ENCODE data around the gene FAM25G.
"Not testable (repeated sequence)": the region's sequence is repeated elsewhere in the genome, so short reads cannot be mapped to it uniquely, and the experiment has no call there.

FAM25G gene

GRCh38 chr10:47491600-47491999, at the start of gene FAM25G:
Gene FAM25G (minus strand): TSS chr10:47491700. CDS start chr10:47491674, 26 bp downstream.
- not testable (repeated sequence) for H3K79me2 ChIP-seq (ENCODE audit: insufficient read depth, low read length); H3K4me3 ChIP-seq (ENCODE audit: insufficient read depth, low read length, poor library complexity, severe bottlenecking); H3K4me2 ChIP-seq (ENCODE audit: low read depth, low read length, poor library complexity, severe bottlenecking)

GRCh38 chr10:47536430-47536829, 44.9 kb upstream of the FAM25G start:
- H3K9me2 ChIP-seq (replicated peaks; ENCODE audit: insufficient read depth, low read length); H3K4me3 ChIP-seq (ENCODE audit: insufficient read depth, low read length, poor library complexity, severe bottlenecking); H3K4me2 ChIP-seq (ENCODE audit: low read depth, low read length, poor library complexity, severe bottlenecking); H3K36me3 ChIP-seq (ENCODE audit: low read length); H3F3A ChIP-seq (ENCODE audit: insufficient read depth); H4K20me1 ChIP-seq (ENCODE audit: low read depth, low read length); H3K79me2 ChIP-seq (ENCODE audit: insufficient read depth, low read length); H3K9me3 ChIP-seq (ENCODE audit: insufficient read depth, low read length); H2AFZ ChIP-seq (ENCODE audit: low read depth, low read length, severe bottlenecking); H3K27ac ChIP-seq (ENCODE audit: low read depth, low read length); H3K9ac ChIP-seq (ENCODE audit: low read length); H3K27me3 ChIP-seq (ENCODE audit: low read length): not testable (repeated sequence)

More at GRCh38 chr10:47491600-47491999, at the start of gene FAM25G:
- not testable (repeated sequence) for H3F3A ChIP-seq (ENCODE audit: insufficient read depth); H4K20me1 ChIP-seq (ENCODE audit: low read depth, low read length); H3K36me3 ChIP-seq (ENCODE audit: low read length); H3K9me3 ChIP-seq (ENCODE audit: insufficient read depth, low read length); H2AFZ ChIP-seq (ENCODE audit: low read depth, low read length, severe bottlenecking); H3K9me2 ChIP-seq (replicated peaks; ENCODE audit: insufficient read depth, low read length); H3K27me3 ChIP-seq (ENCODE audit: low read length); H3K27ac ChIP-seq (ENCODE audit: low read depth, low read length); H3K9ac ChIP-seq (ENCODE audit: low read length)

- H3F3A ChIP-seq (ENCODE audit: insufficient read depth); H3K4me3 ChIP-seq (ENCODE audit: insufficient read depth, low read length, poor library complexity, severe bottlenecking); H3K27ac ChIP-seq (ENCODE audit: low read depth, low read length); H4K20me1 ChIP-seq (ENCODE audit: low read depth, low read length); H3K9ac ChIP-seq (ENCODE audit: low read length); H3K36me3 ChIP-seq (ENCODE audit: low read length); H2AFZ ChIP-seq (ENCODE audit: low read depth, low read length, severe bottlenecking); H3K9me2 ChIP-seq (replicated peaks; ENCODE audit: insufficient read depth, low read length); H3K27me3 ChIP-seq (ENCODE audit: low read length); H3K9me3 ChIP-seq (ENCODE audit: insufficient read depth, low read length); H3K79me2 ChIP-seq (ENCODE audit: insufficient read depth, low read length); H3K4me2 ChIP-seq (ENCODE audit: low read depth, low read length, poor library complexity, severe bottlenecking): not testable (repeated sequence)
Measured at GRCh38 chr10:47523475-47523874, 32.0 kb upstream of the FAM25G start, which contains the start of gene AGAP9. Gene AGAP9 (minus strand): TSS chr10:47523638. CDS start chr10:47523526, 112 bp downstream.

- H4K20me1 ChIP-seq (ENCODE audit: low read depth, low read length); H3K4me3 ChIP-seq (ENCODE audit: insufficient read depth, low read length, poor library complexity, severe bottlenecking); H2AFZ ChIP-seq (ENCODE audit: low read depth, low read length, severe bottlenecking); H3K4me2 ChIP-seq (ENCODE audit: low read depth, low read length, poor library complexity, severe bottlenecking); H3F3A ChIP-seq (ENCODE audit: insufficient read depth); H3K27me3 ChIP-seq (ENCODE audit: low read length); H3K79me2 ChIP-seq (ENCODE audit: insufficient read depth, low read length); H3K36me3 ChIP-seq (ENCODE audit: low read length); H3K27ac ChIP-seq (ENCODE audit: low read depth, low read length); H3K9ac ChIP-seq (ENCODE audit: low read length); H3K9me3 ChIP-seq (ENCODE audit: insufficient read depth, low read length); H3K9me2 ChIP-seq (replicated peaks; ENCODE audit: insufficient read depth, low read length): not testable (repeated sequence)
Measured at GRCh38 chr10:47502313-47502712, 10.8 kb upstream of the FAM25G start.

- H3K27me3 ChIP-seq (ENCODE audit: low read length); H3K9me3 ChIP-seq (ENCODE audit: insufficient read depth, low read length); H3K4me2 ChIP-seq (ENCODE audit: low read depth, low read length, poor library complexity, severe bottlenecking); H3K4me3 ChIP-seq (ENCODE audit: insufficient read depth, low read length, poor library complexity, severe bottlenecking); H2AFZ ChIP-seq (ENCODE audit: low read depth, low read length, severe bottlenecking); H3K79me2 ChIP-seq (ENCODE audit: insufficient read depth, low read length); H3K9me2 ChIP-seq (replicated peaks; ENCODE audit: insufficient read depth, low read length); H4K20me1 ChIP-seq (ENCODE audit: low read depth, low read length); H3K9ac ChIP-seq (ENCODE audit: low read length); H3F3A ChIP-seq (ENCODE audit: insufficient read depth); H3K27ac ChIP-seq (ENCODE audit: low read depth, low read length); H3K36me3 ChIP-seq (ENCODE audit: low read length): not testable (repeated sequence)
Measured at GRCh38 chr10:47494226-47494625, 2.7 kb upstream of the FAM25G start.

GRCh38 chr10:47489630-47490029, 1.9 kb downstream of the FAM25G start:
- not testable (repeated sequence) for H3K27ac ChIP-seq (ENCODE audit: low read depth, low read length); H3K27me3 ChIP-seq (ENCODE audit: low read length); H3K4me3 ChIP-seq (ENCODE audit: insufficient read depth, low read length, poor library complexity, severe bottlenecking); H2AFZ ChIP-seq (ENCODE audit: low read depth, low read length, severe bottlenecking); H3F3A ChIP-seq (ENCODE audit: insufficient read depth); H3K4me2 ChIP-seq (ENCODE audit: low read depth, low read length, poor library complexity, severe bottlenecking); H3K36me3 ChIP-seq (ENCODE audit: low read length); H3K79me2 ChIP-seq (ENCODE audit: insufficient read depth, low read length); H4K20me1 ChIP-seq (ENCODE audit: low read depth, low read length); H3K9ac ChIP-seq (ENCODE audit: low read length); H3K9me2 ChIP-seq (replicated peaks; ENCODE audit: insufficient read depth, low read length); H3K9me3 ChIP-seq (ENCODE audit: insufficient read depth, low read length)

- H3K9me2 ChIP-seq (replicated peaks; ENCODE audit: insufficient read depth, low read length); H3K9me3 ChIP-seq (ENCODE audit: insufficient read depth, low read length); H3K27ac ChIP-seq (ENCODE audit: low read depth, low read length); H4K20me1 ChIP-seq (ENCODE audit: low read depth, low read length); H3K4me2 ChIP-seq (ENCODE audit: low read depth, low read length, poor library complexity, severe bottlenecking); H2AFZ ChIP-seq (ENCODE audit: low read depth, low read length, severe bottlenecking); H3K36me3 ChIP-seq (ENCODE audit: low read length); H3K79me2 ChIP-seq (ENCODE audit: insufficient read depth, low read length); H3K27me3 ChIP-seq (ENCODE audit: low read length); H3K9ac ChIP-seq (ENCODE audit: low read length); H3F3A ChIP-seq (ENCODE audit: insufficient read depth); H3K4me3 ChIP-seq (ENCODE audit: insufficient read depth, low read length, poor library complexity, severe bottlenecking): not testable (repeated sequence)
Measured at GRCh38 chr10:47485943-47486342, 5.6 kb downstream of the FAM25G start.

GRCh38 chr10:47484786-47485185, 6.7 kb downstream of the FAM25G start:
- H3K4me2 ChIP-seq (ENCODE audit: low read depth, low read length, poor library complexity, severe bottlenecking); H2AFZ ChIP-seq (ENCODE audit: low read depth, low read length, severe bottlenecking); H3K36me3 ChIP-seq (ENCODE audit: low read length); H4K20me1 ChIP-seq (ENCODE audit: low read depth, low read length); H3K4me3 ChIP-seq (ENCODE audit: insufficient read depth, low read length, poor library complexity, severe bottlenecking); H3K27ac ChIP-seq (ENCODE audit: low read depth, low read length); H3K79me2 ChIP-seq (ENCODE audit: insufficient read depth, low read length); H3K9me2 ChIP-seq (replicated peaks; ENCODE audit: insufficient read depth, low read length); H3K9me3 ChIP-seq (ENCODE audit: insufficient read depth, low read length); H3F3A ChIP-seq (ENCODE audit: insufficient read depth); H3K27me3 ChIP-seq (ENCODE audit: low read length); H3K9ac ChIP-seq (ENCODE audit: low read length): not testable (repeated sequence)
